ENCODE measurements around the gene ZNF493.
A peak's percentile ranks its signal among the peaks of the same experiment; 100 is the strongest.

Gene ZNF493

GRCh38 chr19:21463449-21464105 lies 66.6 kb downstream of the ZNF493 start:
- peak; percentile 78 for DNase-seq

- no peak for DNase-seq
These were observed 69.7 kb downstream of the ZNF493 start for GRCh38 chr19:21466627-21467026.

GRCh38 chr19:21468791-21469190 lies 71.9 kb downstream of the ZNF493 start:
- no peak for DNase-seq

GRCh38 chr19:21472507-21472906 lies 75.6 kb downstream of the ZNF493 start:
- no peak for DNase-seq

- DNase-seq, result no peak
These were observed 77.8 kb downstream of the ZNF493 start for GRCh38 chr19:21474671-21475181.
